GM12878 (cell line): ENCODE measurements around the gene TMEM163. TPM values are rescaled to one million over a fixed set of nuclear protein-coding genes. Genes with fewer than 3 reads are reported as not detected.

ENCODE experiments used
- ATAC-seq: fragments of 200-7000 bp; cut with Tn5 transposase; 3 replicates; pipeline ENCODE4 v1.9.1; 2020; ENCODE audit warnings: mild to moderate bottlenecking, moderate library complexity
- BruUV-seq: library from RNA; stranded (reverse); fragments of 400-500 nt; replicated peaks from 2 replicates; lab custom pipeline; 2021; lab: Mats Ljungman, UMichigan
- CTCF ChIA-PET: fragments of 300-600 bp; sonication (Branson Sonifier 250); formaldehyde crosslinking; extraction: SDS; loops from one replicate; lab custom pipeline; 2021; ENCODE audit warnings: inconsistent platforms; lab: Yijun Ruan, JAX
- POLR2A ChIA-PET: fragments of 350-600 bp; formaldehyde crosslinking; extraction: SDS; loops from one replicate; lab custom pipeline; 2021; ENCODE audit warnings: inconsistent platforms; lab: Charles Lee
- RAD21 ChIA-PET: fragments of 300-600 bp; sonication (Branson Sonifier 250); formaldehyde crosslinking; loops from one replicate; lab custom pipeline; 2023; ENCODE audit warnings: antibody characterized with exemption; ENCODE audit not compliant: unreplicated experiment; lab: Charles Lee
- SMC1A ChIA-PET: fragments of 300-600 bp; sonication (Branson Sonifier 250); formaldehyde crosslinking; loops from one replicate; lab custom pipeline; 2023; ENCODE audit not compliant: unreplicated experiment, uncharacterized antibody; lab: Charles Lee
- DNase-seq: peaks from one replicate; pipeline ENCODE4 v3.0.0-alpha.2; 2011; ENCODE audit warnings: low read depth, low spot score
- FAIRE-seq: peaks from 3 replicates; lab custom pipeline; 2011; peaks lifted over from hg19 to GRCh38; lab: Jason Lieb, UNC
- H2AFZ ChIP-seq: 2 replicates; pipeline ENCODE4 v1.6.0; 2011; ENCODE audit warnings: low read depth, low read length, control low read depth; ENCODE audit not compliant: control insufficient read depth
- H3K27ac ChIP-seq: 2 replicates; pipeline ENCODE4 v1.5.1; 2011; ENCODE audit warnings: control low read depth; ENCODE audit not compliant: control insufficient read depth, insufficient read depth
- H3K27me3 ChIP-seq, 2 experiments: replicated peaks in 1 of 2; 2 replicates each; pipeline versions ENCODE4 v1.6.0 to v1.6.1; 2011; ENCODE audit warnings: low read length in 1 of 2; ENCODE audit not compliant: control insufficient read depth in 2 of 2, insufficient read depth in 2 of 2
- H3K36me3 ChIP-seq, 2 experiments: 2 replicates each; pipeline ENCODE4 v1.5.1; 2011; ENCODE audit warnings: low read length in 1 of 2; ENCODE audit not compliant: control insufficient read depth in 2 of 2, insufficient read depth in 2 of 2
- H3K4me1 ChIP-seq: 2 replicates; pipeline ENCODE4 v1.6.1; 2011; ENCODE audit warnings: mild to moderate bottlenecking, low read length, moderate library complexity, mixed read lengths; ENCODE audit not compliant: control insufficient read depth, insufficient read depth
- H3K4me2 ChIP-seq: 2 replicates; pipeline ENCODE4 v1.6.0; 2011; ENCODE audit warnings: control low read depth; ENCODE audit not compliant: control insufficient read depth, insufficient read depth
- H3K4me3 ChIP-seq: fragments of 200-600 bp; sonication (generic); 2 replicates; pipeline ENCODE4 v1.5.1; 2016
- H3K79me2 ChIP-seq: 2 replicates; pipeline ENCODE4 v1.6.0; 2011; ENCODE audit warnings: low read length; ENCODE audit not compliant: control insufficient read depth, insufficient read depth
- H3K9ac ChIP-seq: 2 replicates; pipeline ENCODE4 v1.8.0; 2011; ENCODE audit warnings: low read length, control low read depth, mixed read lengths; ENCODE audit not compliant: control insufficient read depth, insufficient read depth
- H3K9me3 ChIP-seq: replicated peaks from 3 replicates; pipeline ENCODE4 v1.5.1; 2011; ENCODE audit warnings: mild to moderate bottlenecking, low read length; ENCODE audit not compliant: control insufficient read depth, insufficient read depth
- H4K20me1 ChIP-seq: 2 replicates; pipeline ENCODE4 v1.6.0; 2011; ENCODE audit not compliant: control insufficient read depth, insufficient read depth
- ATF3 ChIP-seq: IDR thresholded peaks from 2 replicates; pipeline ENCODE4 v1.6.1; 2011; ENCODE audit warnings: low read depth, mild to moderate bottlenecking, low read length, moderate library complexity, borderline replicate concordance; ENCODE audit errors: extremely low read depth
- EED ChIP-seq: sonication (generic); IDR thresholded peaks from 2 replicates; pipeline ENCODE4 v1.6.1; 2016; ENCODE audit warnings: antibody characterized with exemption, low read depth
- FOS ChIP-seq: IDR thresholded peaks from 3 replicates; pipeline ENCODE4 v1.6.1; 2011; ENCODE audit warnings: borderline replicate concordance; ENCODE audit not compliant: insufficient read length; ENCODE audit errors: extremely low read depth
- IRF4 ChIP-seq: IDR thresholded peaks from 2 replicates; pipeline ENCODE4 v1.6.1; 2011; ENCODE audit warnings: low read depth, low read length
- LARP7 ChIP-seq: fragments of 450-650 bp; IDR thresholded peaks from 2 replicates; pipeline ENCODE4 v1.6.1; 2017; ENCODE audit warnings: mild to moderate bottlenecking
- MYC ChIP-seq: IDR thresholded peaks from 2 replicates; pipeline ENCODE4 v1.6.1; 2011; ENCODE audit warnings: mild to moderate bottlenecking, low read length, moderate library complexity, inconsistent platforms; ENCODE audit not compliant: insufficient read depth, insufficient replicate concordance, insufficient read length, severe bottlenecking
- NFYA ChIP-seq: IDR thresholded peaks from 2 replicates; pipeline ENCODE4 v1.6.1; 2011; ENCODE audit warnings: low read depth, mild to moderate bottlenecking, low read length, improper control_type of control experiment, borderline replicate concordance
- NR2C1 ChIP-seq: fragments of 450-650 bp; IDR thresholded peaks from 2 replicates; pipeline ENCODE4 v1.6.1; 2017; ENCODE audit warnings: antibody characterized with exemption, mild to moderate bottlenecking, moderate library complexity
- PBX3 ChIP-seq: IDR thresholded peaks from 2 replicates; pipeline ENCODE4 v1.6.1; 2011; ENCODE audit warnings: mild to moderate bottlenecking, low read depth, low read length, moderate library complexity; ENCODE audit not compliant: insufficient replicate concordance
- SUZ12 ChIP-seq: fragments of 200-600 bp; sonication (generic); IDR thresholded peaks from one replicate; pipeline ENCODE4 v1.6.1; 2018; ENCODE audit warnings: antibody characterized with exemption, mild to moderate bottlenecking; ENCODE audit not compliant: unreplicated experiment
- TARDBP ChIP-seq: IDR thresholded peaks from 2 replicates; pipeline ENCODE4 v1.6.1; 2016; ENCODE audit warnings: borderline replicate concordance
- USF1 ChIP-seq: IDR thresholded peaks from 2 replicates; pipeline ENCODE4 v1.6.1; 2011; ENCODE audit warnings: borderline replicate concordance, low read depth, mild to moderate bottlenecking, moderate library complexity, mixed read lengths, low read length; ENCODE audit not compliant: insufficient read depth; ENCODE audit errors: extremely low read length
- WRNIP1 ChIP-seq: IDR thresholded peaks from 2 replicates; pipeline ENCODE4 v1.6.1; 2011; ENCODE audit warnings: low read depth, low read length, improper control_type of control experiment, borderline replicate concordance
- YY1 ChIP-seq: IDR thresholded peaks from 2 replicates; pipeline ENCODE4 v1.6.1; 2011; ENCODE audit warnings: low read depth, mild to moderate bottlenecking, low read length
- ZBTB4 ChIP-seq: fragments of 450-650 bp; formaldehyde crosslinking; IDR thresholded peaks from 2 replicates; pipeline ENCODE4 v1.4.0; 2022; ENCODE audit warnings: mild to moderate bottlenecking, moderate library complexity
- WGBS: methylation state at CpG from one replicate; pipeline ENCODE4 v1.1.6; 2016; ENCODE audit warnings: low lambda C conversion rate; ENCODE audit not compliant: insufficient replicate concordance, insufficient coverage; ENCODE audit errors: missing lambda C conversion rate; 5-methylcytosine and 5-hydroxymethylcytosine counted together
- in situ Hi-C: fragments of 300-500 bp; cut with MboI; formaldehyde crosslinking; loops from 9 replicates; pipeline ENCODE4 v1.14.3; 2018; ENCODE audit warnings: mixed read lengths
- intact Hi-C: fragments of 100-400 bp; cut with micrococcal nuclease; formaldehyde crosslinking; loops from one replicate; pipeline ENCODE4 v1.14.2; 2022; ENCODE audit not compliant: unreplicated experiment
- polyA plus RNA-seq, 11 experiments: library from polyadenylated mRNA; depleted of rRNA in 4 of 11; unstranded in 6 of 11; stranded (reverse) in 5 of 11; fragments of >200 nt; fragmentation: Nextera tagmentation in 4 of 11; fragmentation: Illumina TruSeq in 1 of 11; extraction: Ambion mirVana in 4 of 11; extraction: Trizol in 1 of 11; gene quantifications; 1 replicate in 1 of 11; 2 replicates in 10 of 11; pipeline versions ENCODE4 v1.2.1 to v1.2.3, GENCODE V29; 2011 to 2016; ENCODE audit warnings: inconsistent platforms in 2 of 11, missing spikeins in 2 of 11, low read depth in 1 of 11
- total RNA-seq, 4 experiments: library from RNA; depleted of rRNA in 3 of 4; stranded (reverse); fragments of >200 nt in 3 of 4; fragmentation: Illumina TruSeq in 1 of 4; extraction: Trizol in 1 of 4; gene quantifications; 2 replicates each; pipeline versions ENCODE4 v1.2.1 to v1.2.3, GENCODE V29; 2013 to 2021
- TF ChIP-seq, protein P1 (sequence below): fragments of 450-650 bp; IDR thresholded peaks from 2 replicates; pipeline ENCODE4 v1.6.1; 2018; ENCODE audit warnings: borderline replicate concordance, mild to moderate bottlenecking; ENCODE audit not compliant: partially characterized antibody

Gene TMEM163
- total and polyA plus RNA-seq, 10 of the 15 experiments (the other 5 are each of a cell fraction or from before 2014, with no cell fraction given) = 0.05 to 0.11 (median 0.07) TPM; not detected in 4

- in situ Hi-C loops = loop anchor here (5.0 kb wide), 1 partner anchor 436 kb away; no protein-coding TSS in a partner anchor
- FAIRE-seq (no peak), ATAC-seq (no peak), DNase-seq (no peak)
- no peaks in the 10 kb centered on the region for H3K9me3 ChIP-seq
- no peak overlapping the region for H3K27ac ChIP-seq
- H3K79me2 ChIP-seq = no peaks in the 10 kb centered on the region
- WGBS = 56% methylated on average over 6 of the region's 6 CpGs
- H3K4me3 ChIP-seq = no peak overlapping the region
- no TSS peak for BruUV-seq
- intact Hi-C loops = no loop called here
- CTCF ChIA-PET = interaction anchor here (1.1 to 2.5 kb wide), 5 partner anchors 9 to 437 kb away, joined by 3 to 18 read pairs (median 4); no protein-coding TSS in a partner anchor
- RAD21 ChIA-PET = interaction anchor here (1.5 kb wide), 1 partner anchor 437 kb away, joined by 6 read pairs; no protein-coding TSS in a partner anchor
- no peaks in the 10 kb centered on the region for H3K36me3 ChIP-seq
- SMC1A ChIA-PET = interaction anchor here (1.1 kb wide), 1 partner anchor 432 kb away, joined by 5 read pairs; no protein-coding TSS in a partner anchor
- H2AFZ ChIP-seq = no peak overlapping the region
- POLR2A ChIA-PET = no interaction called here
- no peaks in the 10 kb centered on the region for H3K4me1 ChIP-seq
- H3K9ac ChIP-seq = no peak overlapping the region
- H4K20me1 ChIP-seq = no peaks in the 10 kb centered on the region
- H3K27me3 ChIP-seq = no peaks in the 10 kb centered on the region
- H3K4me2 ChIP-seq = no peak overlapping the region
- no peak for TF ChIP-seq YY1
- no peak for TF ChIP-seq ATF3
- TF ChIP-seq USF1 = no peak
- no peak for TF ChIP-seq PBX3
- TF ChIP-seq EED = no peak
- no peak for TF ChIP-seq LARP7
- no peak for TF ChIP-seq WRNIP1
- TF ChIP-seq SUZ12 = no peak
- TF ChIP-seq MYC = no peak
- no peak for TF ChIP-seq IRF4
- TF ChIP-seq, protein P1, sequence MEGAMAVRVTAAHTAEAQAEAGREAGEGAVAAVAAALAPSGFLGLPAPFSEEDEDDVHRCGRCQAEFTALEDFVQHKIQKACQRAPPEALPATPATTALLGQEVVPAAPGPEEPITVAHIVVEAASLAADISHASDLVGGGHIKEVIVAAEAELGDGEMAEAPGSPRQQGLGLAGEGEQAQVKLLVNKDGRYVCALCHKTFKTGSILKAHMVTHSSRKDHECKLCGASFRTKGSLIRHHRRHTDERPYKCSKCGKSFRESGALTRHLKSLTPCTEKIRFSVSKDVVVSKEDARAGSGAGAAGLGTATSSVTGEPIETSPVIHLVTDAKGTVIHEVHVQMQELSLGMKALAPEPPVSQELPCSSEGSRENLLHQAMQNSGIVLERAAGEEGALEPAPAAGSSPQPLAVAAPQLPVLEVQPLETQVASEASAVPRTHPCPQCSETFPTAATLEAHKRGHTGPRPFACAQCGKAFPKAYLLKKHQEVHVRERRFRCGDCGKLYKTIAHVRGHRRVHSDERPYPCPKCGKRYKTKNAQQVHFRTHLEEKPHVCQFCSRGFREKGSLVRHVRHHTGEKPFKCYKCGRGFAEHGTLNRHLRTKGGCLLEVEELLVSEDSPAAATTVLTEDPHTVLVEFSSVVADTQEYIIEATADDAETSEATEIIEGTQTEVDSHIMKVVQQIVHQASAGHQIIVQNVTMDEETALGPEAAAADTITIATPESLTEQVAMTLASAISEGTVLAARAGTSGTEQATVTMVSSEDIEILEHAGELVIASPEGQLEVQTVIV = no peak
- TF ChIP-seq NR2C1 = no peak
- no peak for TF ChIP-seq NFYA
- no peak for TF ChIP-seq TARDBP
- no peak for TF ChIP-seq FOS
- no peak for TF ChIP-seq ZBTB4 (CRISPR knock-in tag)
Measured at GRCh38 chr2:134461511-134461910, 257.3 kb downstream of the TMEM163 start.
